OCI-LY1 (cell line): Measurements from ENCODE around the gene PRKCD.

Experiments used
- H2AFZ ChIP-seq: fragments of 200-600 bp; sonication (generic), shearing (Covaris generic); 2 replicates; pipeline ENCODE4 v1.6.0; 2014; ENCODE audit warnings: antibody characterized with exemption, mild to moderate bottlenecking, low read length
- H3F3A ChIP-seq: fragments of 200-600 bp; sonication (generic), shearing (Covaris generic); 2 replicates; pipeline ENCODE4 v1.6.0; 2014; ENCODE audit warnings: mild to moderate bottlenecking, antibody characterized with exemption, low read length, moderate library complexity; ENCODE audit not compliant: insufficient read depth
- H3K27ac ChIP-seq: fragments of 200-600 bp; sonication (generic); 2 replicates; pipeline ENCODE4 v1.5.1; 2014; ENCODE audit warnings: low read length, mixed run types, mild to moderate bottlenecking, low read depth; ENCODE audit not compliant: poor library complexity, severe bottlenecking
- H3K27me3 ChIP-seq: fragments of 200-600 bp; sonication (generic); 2 replicates; pipeline ENCODE4 v1.6.0; 2014; ENCODE audit warnings: antibody characterized with exemption, mild to moderate bottlenecking, low read length, moderate library complexity; ENCODE audit not compliant: insufficient read depth
- H3K36me3 ChIP-seq: fragments of 200-600 bp; sonication (generic); 2 replicates; pipeline ENCODE4 v1.6.1; 2014; ENCODE audit warnings: mild to moderate bottlenecking, antibody characterized with exemption, low read length, moderate library complexity, mixed read lengths; ENCODE audit not compliant: insufficient read depth
- H3K4me1 ChIP-seq: fragments of 200-600 bp; sonication (generic); 2 replicates; pipeline ENCODE4 v1.5.1; 2014; ENCODE audit warnings: mild to moderate bottlenecking, low read length, moderate library complexity; ENCODE audit not compliant: insufficient read depth, severe bottlenecking
- H3K4me2 ChIP-seq: fragments of 200-600 bp; sonication (generic), shearing (Covaris generic); 2 replicates; pipeline ENCODE4 v1.6.1; 2014; ENCODE audit warnings: low read length
- H3K4me3 ChIP-seq: fragments of 200-600 bp; sonication (generic); 2 replicates; pipeline ENCODE4 v1.5.1; 2014; ENCODE audit warnings: low read length, low read depth, mild to moderate bottlenecking, mixed read lengths; ENCODE audit not compliant: poor library complexity, severe bottlenecking
- H3K79me2 ChIP-seq: fragments of 200-600 bp; shearing (Covaris generic); 2 replicates; pipeline ENCODE4 v1.6.1; 2016; ENCODE audit warnings: mixed run types, low read length, mixed read lengths; ENCODE audit not compliant: insufficient read depth
- H3K9ac ChIP-seq: fragments of 200-600 bp; sonication (generic), shearing (Covaris generic); 2 replicates; pipeline ENCODE4 v1.6.1; 2014; ENCODE audit warnings: mild to moderate bottlenecking, low read length, mixed read lengths
- H3K9me2 ChIP-seq: fragments of 200-600 bp; sonication (generic), shearing (Covaris generic); 2 replicates; pipeline ENCODE4 v1.6.1; 2014; ENCODE audit warnings: low read depth, mild to moderate bottlenecking, low read length, mixed read lengths
- H3K9me3 ChIP-seq: fragments of 200-600 bp; shearing (Covaris generic); 2 replicates; pipeline ENCODE4 v1.6.1; 2014; ENCODE audit warnings: low read length, mixed read lengths
- H4K20me1 ChIP-seq: fragments of 200-600 bp; sonication (generic), shearing (Covaris generic); 2 replicates; pipeline ENCODE4 v1.6.0; 2016; ENCODE audit warnings: mild to moderate bottlenecking, low read length; ENCODE audit not compliant: insufficient read depth
- CTCF ChIP-seq: fragments of 200-600 bp; sonication (generic), shearing (Covaris generic); IDR thresholded peaks from 2 replicates; pipeline ENCODE4 v1.5.1; 2017; ENCODE audit warnings: mild to moderate bottlenecking, antibody characterized with exemption, low read length, moderate library complexity, mixed read lengths
- EZH2 ChIP-seq: fragments of 200-600 bp; sonication (generic), shearing (Covaris generic); IDR thresholded peaks from 2 replicates; pipeline ENCODE4 v1.8.0; 2017; ENCODE audit warnings: borderline replicate concordance, mixed run types, mild to moderate bottlenecking, antibody characterized with exemption, low read length, moderate library complexity, mixed read lengths

Gene PRKCD

GRCh38 chr3:53188720-53189119 lies 27.7 kb downstream of the PRKCD start:
- H2AFZ ChIP-seq, result no peak overlapping the region
- H3K4me2 ChIP-seq, result no peak overlapping the region
- peaks cover 6% of the 10 kb centered on the region; the same call in 1 of the 2 replicates for H3K36me3 ChIP-seq
- no peaks in the 10 kb centered on the region for H3K27me3 ChIP-seq
- H3K4me3 ChIP-seq, result no peak overlapping the region
- no peaks in the 10 kb centered on the region for H3F3A ChIP-seq
- no peaks in the 10 kb centered on the region for H4K20me1 ChIP-seq
- H3K9ac ChIP-seq, result no peak overlapping the region
- no peaks in the 10 kb centered on the region for H3K9me2 ChIP-seq
- H3K27ac ChIP-seq, result no peak overlapping the region
- peaks cover 13% of the 10 kb centered on the region for H3K4me1 ChIP-seq
- TF ChIP-seq CTCF (no peak), EZH2 (no peak)
- H3K9me3 ChIP-seq, result no peaks in the 10 kb centered on the region
- H3K79me2 ChIP-seq, result no peaks in the 10 kb centered on the region

- Histone ChIP-seq H4K20me1 (no peaks in the 10 kb centered on the region), H3K4me2 (no peak overlapping the region), H3K36me3 (peaks cover 6% of the 10 kb centered on the region; the same call in 1 of the 2 replicates), H3K27ac (no peak overlapping the region), H2AFZ (no peak overlapping the region), H3K9me3 (no peaks in the 10 kb centered on the region), H3K9ac (no peak overlapping the region), H3K79me2 (no peaks in the 10 kb centered on the region), H3K4me1 (peaks cover 13% of the 10 kb centered on the region), H3K27me3 (no peaks in the 10 kb centered on the region), H3F3A (no peaks in the 10 kb centered on the region), H3K9me2 (no peaks in the 10 kb centered on the region), H3K4me3 (no peak overlapping the region)
- TF ChIP-seq CTCF (no peak), EZH2 (no peak)
Measured at GRCh38 chr3:53189276-53189675, 28.3 kb downstream of the PRKCD start.

GRCh38 chr3:53190659-53191058 lies 29.6 kb downstream of the PRKCD start:
- Histone ChIP-seq H3K4me2 (no peak overlapping the region), H3K9me3 (no peaks in the 10 kb centered on the region), H3K79me2 (no peaks in the 10 kb centered on the region), H4K20me1 (no peaks in the 10 kb centered on the region), H3K4me1 (peaks cover 16% of the 10 kb centered on the region), H3F3A (no peaks in the 10 kb centered on the region), H3K9ac (no peak overlapping the region), H3K27ac (peak overlapping the region; percentile 32), H3K27me3 (no peaks in the 10 kb centered on the region), H3K9me2 (no peaks in the 10 kb centered on the region), H2AFZ (no peak overlapping the region), H3K36me3 (peaks cover 6% of the 10 kb centered on the region; the same call in 1 of the 2 replicates), H3K4me3 (no peak overlapping the region)
- TF ChIP-seq CTCF, result no peak
- no peak for TF ChIP-seq EZH2
